Esophagus squamous epithelium (tissue), 4 donors: ENCODE data around the gene GANC.

ENCODE experiments used
- CTCF ChIP-seq, 6 experiments: fragments of 450-650 bp in 4 of 6; fragments of 200-600 bp in 2 of 6; sonication (generic) in 2 of 6; IDR thresholded peaks; one replicate each; pipeline ENCODE4 v1.5.1; 2016 to 2019; ENCODE audit warnings: antibody characterized with exemption in 6 of 6, mild to moderate bottlenecking in 4 of 6, moderate library complexity in 4 of 6
- POLR2A ChIP-seq, 4 donors: fragments of 450-650 bp; IDR thresholded peaks; one replicate each; pipeline ENCODE4 v1.6.1; 2017; ENCODE audit warnings: antibody characterized with exemption in 4 of 4, mild to moderate bottlenecking in 4 of 4, moderate library complexity in 3 of 4

- TF ChIP-seq CTCF (IDR thresholded peaks at IDR 0.05) (no peak), POLR2A (IDR thresholded peaks at IDR 0.05) (no peak)
Measured at GRCh38 chr15:42267286-42267685, 5.7 kb upstream of the GANC start.
